GM23248 (cell line): ENCODE data around the gene RELL1.

ENCODE experiments used
- EZH2 ChIP-seq: fragments of 200-600 bp; sonication (generic); IDR thresholded peaks from 2 replicates; pipeline ENCODE4 v1.6.1; 2018; ENCODE audit warnings: antibody characterized with exemption, mild to moderate bottlenecking; ENCODE audit not compliant: insufficient read depth, poor library complexity, severe bottlenecking
- EZH2phosphoT487 ChIP-seq: fragments of 200-600 bp; sonication (generic); IDR thresholded peaks from 2 replicates; pipeline ENCODE4 v1.6.1; 2018; ENCODE audit warnings: antibody characterized with exemption, moderate library complexity, mild to moderate bottlenecking, low read depth; ENCODE audit not compliant: insufficient read depth

- TF ChIP-seq EZH2 (no peak), EZH2phosphoT487 (no peak)
Measured at GRCh38 chr4:37615059-37615719, 71.0 kb downstream of the RELL1 start.
